K562 (cell line): ENCODE data around the gene HEMK1. TPM values are rescaled to one million over a fixed set of nuclear protein-coding genes. Genes with fewer than 3 reads are reported as not detected.
A peak's percentile ranks its signal among the peaks of the same experiment; 100 is the strongest.

ENCODE experiments used
- CHD1 ChIP-seq: fragments of 200-600 bp; sonication (generic); IDR thresholded peaks from one replicate; pipeline ENCODE4 v1.6.1; 2012; ENCODE audit warnings: mild to moderate bottlenecking, moderate library complexity, low read length, inconsistent platforms
- CREB3 ChIP-seq: fragments of 450-650 bp; conservative IDR thresholded peaks from 2 replicates; pipeline ENCODE4 v1.6.1; 2016; ENCODE audit warnings: missing genetic modification characterization, low read depth, mild to moderate bottlenecking, missing compliant biosample characterization, moderate library complexity
- E2F6 ChIP-seq, 2 experiments: IDR thresholded peaks; 2 replicates each; pipeline ENCODE4 v1.6.1; 2011; ENCODE audit warnings: borderline replicate concordance in 1 of 2, control low read depth in 1 of 2, low read depth in 1 of 2, low read length in 1 of 2, mild to moderate bottlenecking in 1 of 2, mixed read lengths in 1 of 2, moderate library complexity in 1 of 2; ENCODE audit not compliant: insufficient read depth in 1 of 2, insufficient read length in 1 of 2, poor library complexity in 1 of 2, severe bottlenecking in 1 of 2; ENCODE audit errors: extremely low read depth in 1 of 2
- EGR1 ChIP-seq: fragments of 450-650 bp; conservative IDR thresholded peaks from 2 replicates; pipeline ENCODE4 v1.6.1; 2017; ENCODE audit warnings: mild to moderate bottlenecking
- ESRRA ChIP-seq: fragments of 450-650 bp; IDR thresholded peaks from 2 replicates; pipeline ENCODE4 v1.6.1; 2014; ENCODE audit warnings: low read depth, mild to moderate bottlenecking, moderate library complexity, borderline replicate concordance
- ETS1 ChIP-seq: conservative IDR thresholded peaks from 2 replicates; pipeline ENCODE4 v1.6.1; 2011; ENCODE audit warnings: low read depth, mild to moderate bottlenecking, low read length; ENCODE audit not compliant: control insufficient read depth
- FOXA3 ChIP-seq, 2 experiments: fragments of 450-650 bp in 1 of 2; sonication (generic) in 1 of 2; formaldehyde crosslinking; IDR thresholded peaks in 1 of 2; conservative IDR thresholded peaks in 1 of 2; 2 replicates each; pipeline versions ENCODE4 v1.4.0 to v1.8.0; 2020 to 2022; ENCODE audit warnings: mild to moderate bottlenecking in 2 of 2, missing genetic modification reagents in 1 of 2
- HES1 ChIP-seq: fragments of 450-650 bp; IDR thresholded peaks from 2 replicates; pipeline ENCODE4 v1.6.1; 2016; ENCODE audit warnings: low read depth, mild to moderate bottlenecking, moderate library complexity
- KDM1A ChIP-seq, 2 experiments: fragments of 450-650 bp; IDR thresholded peaks; 2 replicates each; pipeline ENCODE4 v1.6.1; 2016; ENCODE audit warnings: mild to moderate bottlenecking in 2 of 2
- NCOA1 ChIP-seq: fragments of 450-650 bp; IDR thresholded peaks from 2 replicates; pipeline ENCODE4 v1.6.1; 2016; ENCODE audit warnings: low read depth
- POLR2H ChIP-seq: IDR thresholded peaks from 2 replicates; pipeline ENCODE4 v1.6.1; 2016; ENCODE audit warnings: missing genetic modification characterization, low read depth, mild to moderate bottlenecking, control low read depth, missing compliant biosample characterization, moderate library complexity
- RAD51 ChIP-seq: fragments of 450-650 bp; IDR thresholded peaks from 2 replicates; pipeline ENCODE4 v1.7.1; 2016; ENCODE audit warnings: low read depth, mild to moderate bottlenecking, borderline replicate concordance
- RFX1 ChIP-seq: fragments of 450-650 bp; IDR thresholded peaks from 2 replicates; pipeline ENCODE4 v1.6.1; 2016; ENCODE audit warnings: mild to moderate bottlenecking, moderate library complexity
- SMARCB1 ChIP-seq: IDR thresholded peaks from 2 replicates; pipeline ENCODE4 v1.6.1; 2011; ENCODE audit warnings: improper control_type of control experiment, low read depth; ENCODE audit not compliant: insufficient read length
- TAF1 ChIP-seq: IDR thresholded peaks from 2 replicates; pipeline ENCODE4 v1.6.1; 2011; ENCODE audit warnings: mild to moderate bottlenecking, low read length, moderate library complexity; ENCODE audit not compliant: insufficient read depth, control insufficient read depth, severe bottlenecking; ENCODE audit errors: extremely low read depth
- TBP ChIP-seq: optimal IDR thresholded peaks from 2 replicates; pipeline ENCODE3; 2011; ENCODE audit warnings: low read depth, low read length, improper control_type of control experiment
- TRIM28 ChIP-seq: fragments of 450-650 bp; IDR thresholded peaks from 2 replicates; pipeline ENCODE4 v1.6.1; 2017
- ZBTB43 ChIP-seq: sonication (generic); formaldehyde crosslinking; IDR thresholded peaks from 2 replicates; pipeline ENCODE4 v1.8.0; 2023; ENCODE audit warnings: mild to moderate bottlenecking, missing genetic modification reagents
- ZNF436 ChIP-seq: fragments of 250-450, 450-650 bp; sonication (Bioruptor Pico); formaldehyde crosslinking; IDR thresholded peaks from 2 replicates; pipeline ENCODE4 v1.7.0; 2020; ENCODE audit warnings: mild to moderate bottlenecking
- ZNF644 ChIP-seq: fragments of 200-800 bp; sonication (Bioruptor generic); IDR thresholded peaks from 2 replicates; pipeline ENCODE4 v1.6.1; 2016; ENCODE audit warnings: low read depth, missing genetic modification characterization, missing compliant biosample characterization
- ZNF699 ChIP-seq: fragments of 250-450 bp; sonication (Bioruptor Pico); IDR thresholded peaks from 2 replicates; pipeline ENCODE4 v1.8.0; 2021; ENCODE audit warnings: mild to moderate bottlenecking, moderate library complexity; ENCODE audit not compliant: insufficient replicate concordance
- ZNF77 ChIP-seq: fragments of 250-450 bp; sonication (Bioruptor Pico); IDR thresholded peaks from 2 replicates; pipeline ENCODE4 v1.5.0; 2020
- ZSCAN32 ChIP-seq: fragments of 450-650 bp; formaldehyde crosslinking; IDR thresholded peaks from 2 replicates; pipeline ENCODE4 v1.4.0; 2020; ENCODE audit warnings: mild to moderate bottlenecking, moderate library complexity
- polyA plus RNA-seq, 8 experiments: library from polyadenylated mRNA; depleted of rRNA in 4 of 8; stranded (reverse) in 5 of 8; unstranded in 3 of 8; fragments of >200 nt; fragmentation: Nextera tagmentation in 2 of 8; fragmentation: Illumina TruSeq in 1 of 8; extraction: Ambion mirVana in 2 of 8; extraction: Trizol in 1 of 8; gene quantifications; 2 replicates each; pipeline versions ENCODE4 v1.2.1 to v1.2.3, GENCODE V29; 2011 to 2014; ENCODE audit warnings: inconsistent platforms in 1 of 8, missing spikeins in 1 of 8
- total RNA-seq, 7 experiments: library from RNA; depleted of rRNA in 6 of 7; stranded (reverse); fragments of >200 nt in 6 of 7; fragmentation: Illumina TruSeq in 2 of 7; extraction: Trizol in 2 of 7; gene quantifications; 2 replicates each; pipeline versions ENCODE4 v1.2.1 to v1.2.3, GENCODE V29; 2011 to 2021; ENCODE audit warnings: low replicate concordance in 1 of 7

Gene HEMK1
- total and polyA plus RNA-seq, 9 of the 15 experiments (the other 6 are each of a cell fraction or from before 2014, with no cell fraction given): 2.0 to 16.8 (median 11.4) TPM

- no peak for TF ChIP-seq CREB3 (tag)
- TF ChIP-seq TBP: peak; percentile 75
- TF ChIP-seq ETS1: 0 out of 2 replicates have a peak, but pooled peaks have one; percentile 39
- TF ChIP-seq RFX1: no peak
- peak; percentile 60 for TF ChIP-seq EGR1
- peak; percentile 55 to 94 for TF ChIP-seq E2F6 (IDR thresholded peaks at IDR 0.05; ENCODE audit: borderline replicate concordance in 1 of 2, extremely low read depth in 1 of 2, insufficient read depth in 1 of 2, insufficient read length in 1 of 2, low read depth in 1 of 2, low read length in 1 of 2, poor library complexity in 1 of 2, severe bottlenecking in 1 of 2)
- no peak for TF ChIP-seq ZBTB43 (CRISPR knock-in tag)
- 0 out of 2 replicates have a peak, but pooled peaks have one; percentile 36 for TF ChIP-seq ZNF644 (tag)
- TF ChIP-seq ZNF77 (CRISPR knock-in tag): no peak
- TF ChIP-seq FOXA3 (CRISPR knock-in tag; conservative IDR thresholded peaks at IDR 0.05 in 1 of 2, IDR thresholded peaks at IDR 0.05 in 1 of 2): no peak
- TF ChIP-seq KDM1A (IDR thresholded peaks at IDR 0.05): peak; percentile 81 to 82
- peak; percentile 77 for TF ChIP-seq POLR2H (tag)
- TF ChIP-seq ZNF436 (CRISPR knock-in tag): no peak
- no peak for TF ChIP-seq ZNF699 (CRISPR knock-in tag)
- no peak for TF ChIP-seq ZSCAN32 (CRISPR knock-in tag)
- TF ChIP-seq HES1: peak; percentile 73
- TF ChIP-seq SMARCB1: no peak
- TF ChIP-seq ESRRA: peak; percentile 59; the same call in 1 of the 2 replicates
- peak; percentile 78; the same call in 1 of the 2 replicates for TF ChIP-seq NCOA1
- TF ChIP-seq TRIM28: no peak
- TF ChIP-seq RAD51: no peak
- no peak for TF ChIP-seq CHD1
- TF ChIP-seq TAF1: peak; percentile 82
Observed at GRCh38 chr3:50611464-50612233, 42.3 kb downstream of the HEMK1 start, which contains the start of gene CISH (continued).
